ENCODE data around the gene WFIKKN1. TPM values are rescaled to one million over a fixed set of nuclear protein-coding genes. Genes with fewer than 3 reads are reported as not detected.

The WFIKKN1 gene
- total RNA-seq, 1 experiment from 2014 or later, result 12.3 TPM

DNA sequence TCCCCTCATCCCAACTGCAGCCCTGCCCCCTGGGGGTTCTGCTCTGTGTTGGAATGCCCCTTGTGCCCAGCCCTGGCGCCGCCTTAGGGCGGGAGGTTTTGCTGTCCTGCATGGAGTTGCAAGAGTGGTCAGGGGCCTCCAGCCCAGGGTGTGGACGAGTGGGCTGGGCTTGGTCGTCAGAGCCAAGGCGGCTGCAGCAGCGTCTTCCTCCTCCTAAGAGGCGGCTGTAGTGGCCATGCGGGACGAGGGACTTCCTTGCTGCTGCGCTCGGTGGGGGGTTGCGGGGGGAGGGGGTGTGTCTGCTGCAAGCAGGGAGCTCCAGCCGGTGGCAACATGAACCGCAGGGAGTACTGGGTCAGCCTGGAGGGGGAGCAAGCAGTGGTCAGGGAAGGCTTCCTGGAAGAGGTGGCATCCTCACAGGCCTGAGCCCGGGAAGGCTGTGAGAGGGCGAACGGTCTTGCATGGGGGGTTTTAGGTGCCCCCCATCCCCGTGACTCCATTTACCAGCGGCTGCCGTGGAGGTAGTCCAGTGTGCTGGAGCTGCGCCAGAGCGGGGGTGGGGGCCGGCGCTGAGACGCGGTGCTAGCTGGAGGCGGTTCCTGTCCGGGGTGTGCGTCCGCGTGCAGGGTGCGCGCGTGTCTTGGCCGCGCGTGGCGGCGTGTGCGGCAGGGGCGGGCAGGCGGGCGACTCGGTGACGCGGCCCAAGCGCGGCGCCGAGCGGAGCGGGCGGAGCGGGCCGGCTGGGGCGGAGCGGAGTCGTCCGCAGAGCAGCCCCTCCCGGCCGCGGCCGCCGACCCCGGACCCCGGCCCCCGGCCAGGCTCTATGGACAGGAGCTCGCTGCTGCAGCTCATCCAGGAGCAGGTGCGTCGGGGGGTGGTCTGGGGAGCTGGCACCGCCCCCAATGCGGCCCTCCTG, 44.4 kb downstream of the WFIKKN1 start, which contains the start of gene RHBDL1 (continued):
- TF ChIP-seq ESRRA (CRISPR knock-in tag; IDR thresholded peaks at IDR 0.05; ENCODE audit: borderline replicate concordance) (0 out of 2 replicates have a peak, but pooled peaks have one; percentile 7), RELA (CRISPR knock-in tag; IDR thresholded peaks at IDR 0.05; ENCODE audit: borderline replicate concordance) (no peak), ZNF416 (CRISPR knock-in tag; IDR thresholded peaks at IDR 0.05) (peak; percentile 91), ZNF423 (CRISPR knock-in tag; IDR thresholded peaks at IDR 0.05) (peak; percentile 4; the same call in 1 of the 2 replicates), FOXP1 (CRISPR knock-in tag; IDR thresholded peaks at IDR 0.05; ENCODE audit: borderline replicate concordance) (peak; percentile 59)

DNA sequence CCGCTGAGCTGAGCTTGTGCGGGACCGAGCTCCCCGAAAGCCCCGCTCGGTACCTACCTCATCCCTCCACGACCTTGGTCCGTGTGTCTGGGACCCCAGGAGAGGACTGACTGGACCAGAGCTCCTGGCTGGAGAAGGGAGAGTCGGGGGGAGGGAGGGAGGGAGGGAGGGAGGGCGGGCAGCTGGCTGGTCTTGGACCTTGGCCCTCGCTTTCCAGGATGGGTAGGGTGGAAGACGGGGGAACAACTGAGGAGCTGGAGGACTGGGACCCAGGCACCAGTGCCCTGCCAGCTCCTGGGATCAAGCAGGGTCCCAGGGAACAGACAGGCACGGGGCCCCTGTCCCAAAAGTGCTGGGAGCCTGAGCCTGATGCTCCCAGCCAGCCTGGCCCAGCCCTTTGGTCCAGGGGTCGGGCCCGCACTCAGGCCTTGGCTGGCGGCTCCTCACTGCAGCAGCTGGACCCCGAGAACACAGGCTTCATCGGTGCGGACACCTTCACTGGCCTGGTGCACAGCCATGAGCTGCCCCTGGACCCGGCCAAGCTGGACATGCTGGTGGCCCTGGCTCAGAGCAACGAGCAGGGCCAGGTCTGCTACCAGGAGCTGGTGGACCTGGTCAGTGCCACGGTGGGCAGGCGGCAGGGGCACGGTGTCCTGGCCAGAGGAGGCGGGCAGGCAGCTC, 45.2 kb downstream of the WFIKKN1 start:
- H3K4me1 Mint-ChIP-seq, result peaks cover 15% of the 10 kb centered on the region
- H3K4me3 Mint-ChIP-seq, result peak overlapping the region; percentile 41
- ChIA-PET POLR2A (interaction anchor here (0.6 to 1.5 kb wide), 4 partner anchors 14 to 91 kb away, joined by 3 to 4 read pairs (median 3); partner anchors contain the start of gene WDR24), CTCF (interaction anchor here (0.6 to 2.8 kb wide), 21 partner anchors 8 to 292 kb away, joined by 3 to 16 read pairs (median 5); partner anchors contain the start of genes CIAO3, METTL26, RHOT2 and WDR24)
- TF ChIP-seq MXD4 (CRISPR knock-in tag; IDR thresholded peaks at IDR 0.05; ENCODE audit: borderline replicate concordance) (no peak), ZNF671 (CRISPR knock-in tag; IDR thresholded peaks at IDR 0.05) (no peak), TCF7 (CRISPR knock-in tag; IDR thresholded peaks at IDR 0.05; ENCODE audit: low read depth) (no peak), GRHL2 (CRISPR knock-in tag; IDR thresholded peaks at IDR 0.05; ENCODE audit: insufficient replicate concordance, severe bottlenecking) (no peak), CREB1 (CRISPR knock-in tag; IDR thresholded peaks at IDR 0.05) (no peak), ZNF416 (CRISPR knock-in tag; IDR thresholded peaks at IDR 0.05) (no peak)
- TF ChIP-seq, protein P1, sequence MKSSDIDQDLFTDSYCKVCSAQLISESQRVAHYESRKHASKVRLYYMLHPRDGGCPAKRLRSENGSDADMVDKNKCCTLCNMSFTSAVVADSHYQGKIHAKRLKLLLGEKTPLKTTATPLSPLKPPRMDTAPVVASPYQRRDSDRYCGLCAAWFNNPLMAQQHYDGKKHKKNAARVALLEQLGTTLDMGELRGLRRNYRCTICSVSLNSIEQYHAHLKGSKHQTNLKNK (CRISPR knock-in tag; IDR thresholded peaks at IDR 0.05), result no peak
- TF ChIP-seq, protein P2, sequence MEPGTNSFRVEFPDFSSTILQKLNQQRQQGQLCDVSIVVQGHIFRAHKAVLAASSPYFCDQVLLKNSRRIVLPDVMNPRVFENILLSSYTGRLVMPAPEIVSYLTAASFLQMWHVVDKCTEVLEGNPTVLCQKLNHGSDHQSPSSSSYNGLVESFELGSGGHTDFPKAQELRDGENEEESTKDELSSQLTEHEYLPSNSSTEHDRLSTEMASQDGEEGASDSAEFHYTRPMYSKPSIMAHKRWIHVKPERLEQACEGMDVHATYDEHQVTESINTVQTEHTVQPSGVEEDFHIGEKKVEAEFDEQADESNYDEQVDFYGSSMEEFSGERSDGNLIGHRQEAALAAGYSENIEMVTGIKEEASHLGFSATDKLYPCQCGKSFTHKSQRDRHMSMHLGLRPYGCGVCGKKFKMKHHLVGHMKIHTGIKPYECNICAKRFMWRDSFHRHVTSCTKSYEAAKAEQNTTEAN (CRISPR knock-in tag; IDR thresholded peaks at IDR 0.05), result no peak
- TF ChIP-seq, protein P3, sequence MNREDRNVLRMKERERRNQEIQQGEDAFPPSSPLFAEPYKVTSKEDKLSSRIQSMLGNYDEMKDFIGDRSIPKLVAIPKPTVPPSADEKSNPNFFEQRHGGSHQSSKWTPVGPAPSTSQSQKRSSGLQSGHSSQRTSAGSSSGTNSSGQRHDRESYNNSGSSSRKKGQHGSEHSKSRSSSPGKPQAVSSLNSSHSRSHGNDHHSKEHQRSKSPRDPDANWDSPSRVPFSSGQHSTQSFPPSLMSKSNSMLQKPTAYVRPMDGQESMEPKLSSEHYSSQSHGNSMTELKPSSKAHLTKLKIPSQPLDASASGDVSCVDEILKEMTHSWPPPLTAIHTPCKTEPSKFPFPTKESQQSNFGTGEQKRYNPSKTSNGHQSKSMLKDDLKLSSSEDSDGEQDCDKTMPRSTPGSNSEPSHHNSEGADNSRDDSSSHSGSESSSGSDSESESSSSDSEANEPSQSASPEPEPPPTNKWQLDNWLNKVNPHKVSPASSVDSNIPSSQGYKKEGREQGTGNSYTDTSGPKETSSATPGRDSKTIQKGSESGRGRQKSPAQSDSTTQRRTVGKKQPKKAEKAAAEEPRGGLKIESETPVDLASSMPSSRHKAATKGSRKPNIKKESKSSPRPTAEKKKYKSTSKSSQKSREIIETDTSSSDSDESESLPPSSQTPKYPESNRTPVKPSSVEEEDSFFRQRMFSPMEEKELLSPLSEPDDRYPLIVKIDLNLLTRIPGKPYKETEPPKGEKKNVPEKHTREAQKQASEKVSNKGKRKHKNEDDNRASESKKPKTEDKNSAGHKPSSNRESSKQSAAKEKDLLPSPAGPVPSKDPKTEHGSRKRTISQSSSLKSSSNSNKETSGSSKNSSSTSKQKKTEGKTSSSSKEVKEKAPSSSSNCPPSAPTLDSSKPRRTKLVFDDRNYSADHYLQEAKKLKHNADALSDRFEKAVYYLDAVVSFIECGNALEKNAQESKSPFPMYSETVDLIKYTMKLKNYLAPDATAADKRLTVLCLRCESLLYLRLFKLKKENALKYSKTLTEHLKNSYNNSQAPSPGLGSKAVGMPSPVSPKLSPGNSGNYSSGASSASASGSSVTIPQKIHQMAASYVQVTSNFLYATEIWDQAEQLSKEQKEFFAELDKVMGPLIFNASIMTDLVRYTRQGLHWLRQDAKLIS (CRISPR knock-in tag; IDR thresholded peaks at IDR 0.05; ENCODE audit: borderline replicate concordance), result no peak
- peaks cover 7% of the 10 kb centered on the region for H3K36me3 Mint-ChIP-seq
- H3K27ac Mint-ChIP-seq, result no peak overlapping the region
- ATAC-seq (no peak), DNase-seq (ENCODE audit: low spot score) (no peak)
- no peaks in the 10 kb centered on the region for H3K9me3 Mint-ChIP-seq
- H3K27me3 Mint-ChIP-seq (ENCODE audit: low read depth), result no peaks in the 10 kb centered on the region

DNA sequence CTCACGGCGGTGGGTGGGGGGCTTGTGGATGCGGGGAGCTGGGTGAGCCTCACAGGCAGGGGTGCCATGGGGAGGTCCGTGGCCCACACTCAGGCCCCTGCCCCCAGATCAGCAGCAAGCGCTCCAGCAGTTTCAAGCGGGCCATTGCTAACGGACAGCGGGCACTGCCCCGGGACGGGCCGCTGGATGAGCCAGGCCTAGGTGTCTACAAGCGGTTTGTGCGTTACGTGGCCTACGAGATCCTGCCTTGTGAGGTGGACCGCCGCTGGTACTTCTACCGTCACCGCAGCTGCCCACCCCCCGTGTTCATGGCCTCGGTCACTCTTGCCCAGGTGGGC, 45.7 kb downstream of the WFIKKN1 start:
- no peak for DNase-seq (ENCODE audit: low spot score)
- H3K4me3 Mint-ChIP-seq, result no peak overlapping the region; the same call in 1 of the 2 replicates
- H3K27ac Mint-ChIP-seq, result no peak overlapping the region
- ChIA-PET CTCF (interaction anchor here (0.5 to 2.8 kb wide), 12 partner anchors 9 to 1240 kb away, joined by 3 to 16 read pairs (median 6); partner anchors contain the start of genes RHOT2, WDR24 and WDR90), POLR2A (interaction anchor here (1.1 kb wide), 1 partner anchor 91 kb away, joined by 3 read pairs; no protein-coding TSS in a partner anchor)
- no peaks in the 10 kb centered on the region for H3K27me3 Mint-ChIP-seq (ENCODE audit: low read depth)
- H3K9me3 Mint-ChIP-seq, result no peaks in the 10 kb centered on the region
- ATAC-seq, result no peak
- H3K36me3 Mint-ChIP-seq, result peaks cover 10% of the 10 kb centered on the region
- H3K4me1 Mint-ChIP-seq, result peaks cover 21% of the 10 kb centered on the region
- TF ChIP-seq, protein P4, sequence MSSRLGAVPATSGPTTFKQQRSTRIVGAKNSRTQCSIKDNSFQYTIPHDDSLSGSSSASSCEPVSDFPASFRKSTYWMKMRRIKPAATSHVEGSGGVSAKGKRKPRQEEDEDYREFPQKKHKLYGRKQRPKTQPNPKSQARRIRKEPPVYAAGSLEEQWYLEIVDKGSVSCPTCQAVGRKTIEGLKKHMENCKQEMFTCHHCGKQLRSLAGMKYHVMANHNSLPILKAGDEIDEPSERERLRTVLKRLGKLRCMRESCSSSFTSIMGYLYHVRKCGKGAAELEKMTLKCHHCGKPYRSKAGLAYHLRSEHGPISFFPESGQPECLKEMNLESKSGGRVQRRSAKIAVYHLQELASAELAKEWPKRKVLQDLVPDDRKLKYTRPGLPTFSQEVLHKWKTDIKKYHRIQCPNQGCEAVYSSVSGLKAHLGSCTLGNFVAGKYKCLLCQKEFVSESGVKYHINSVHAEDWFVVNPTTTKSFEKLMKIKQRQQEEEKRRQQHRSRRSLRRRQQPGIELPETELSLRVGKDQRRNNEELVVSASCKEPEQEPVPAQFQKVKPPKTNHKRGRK (CRISPR knock-in tag; IDR thresholded peaks at IDR 0.05; ENCODE audit: borderline replicate concordance), result no peak
- TF ChIP-seq, protein P5, sequence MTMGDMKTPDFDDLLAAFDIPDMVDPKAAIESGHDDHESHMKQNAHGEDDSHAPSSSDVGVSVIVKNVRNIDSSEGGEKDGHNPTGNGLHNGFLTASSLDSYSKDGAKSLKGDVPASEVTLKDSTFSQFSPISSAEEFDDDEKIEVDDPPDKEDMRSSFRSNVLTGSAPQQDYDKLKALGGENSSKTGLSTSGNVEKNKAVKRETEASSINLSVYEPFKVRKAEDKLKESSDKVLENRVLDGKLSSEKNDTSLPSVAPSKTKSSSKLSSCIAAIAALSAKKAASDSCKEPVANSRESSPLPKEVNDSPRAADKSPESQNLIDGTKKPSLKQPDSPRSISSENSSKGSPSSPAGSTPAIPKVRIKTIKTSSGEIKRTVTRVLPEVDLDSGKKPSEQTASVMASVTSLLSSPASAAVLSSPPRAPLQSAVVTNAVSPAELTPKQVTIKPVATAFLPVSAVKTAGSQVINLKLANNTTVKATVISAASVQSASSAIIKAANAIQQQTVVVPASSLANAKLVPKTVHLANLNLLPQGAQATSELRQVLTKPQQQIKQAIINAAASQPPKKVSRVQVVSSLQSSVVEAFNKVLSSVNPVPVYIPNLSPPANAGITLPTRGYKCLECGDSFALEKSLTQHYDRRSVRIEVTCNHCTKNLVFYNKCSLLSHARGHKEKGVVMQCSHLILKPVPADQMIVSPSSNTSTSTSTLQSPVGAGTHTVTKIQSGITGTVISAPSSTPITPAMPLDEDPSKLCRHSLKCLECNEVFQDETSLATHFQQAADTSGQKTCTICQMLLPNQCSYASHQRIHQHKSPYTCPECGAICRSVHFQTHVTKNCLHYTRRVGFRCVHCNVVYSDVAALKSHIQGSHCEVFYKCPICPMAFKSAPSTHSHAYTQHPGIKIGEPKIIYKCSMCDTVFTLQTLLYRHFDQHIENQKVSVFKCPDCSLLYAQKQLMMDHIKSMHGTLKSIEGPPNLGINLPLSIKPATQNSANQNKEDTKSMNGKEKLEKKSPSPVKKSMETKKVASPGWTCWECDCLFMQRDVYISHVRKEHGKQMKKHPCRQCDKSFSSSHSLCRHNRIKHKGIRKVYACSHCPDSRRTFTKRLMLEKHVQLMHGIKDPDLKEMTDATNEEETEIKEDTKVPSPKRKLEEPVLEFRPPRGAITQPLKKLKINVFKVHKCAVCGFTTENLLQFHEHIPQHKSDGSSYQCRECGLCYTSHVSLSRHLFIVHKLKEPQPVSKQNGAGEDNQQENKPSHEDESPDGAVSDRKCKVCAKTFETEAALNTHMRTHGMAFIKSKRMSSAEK (CRISPR knock-in tag; IDR thresholded peaks at IDR 0.05; ENCODE audit: borderline replicate concordance), result no peak
- TF ChIP-seq, protein P6, sequence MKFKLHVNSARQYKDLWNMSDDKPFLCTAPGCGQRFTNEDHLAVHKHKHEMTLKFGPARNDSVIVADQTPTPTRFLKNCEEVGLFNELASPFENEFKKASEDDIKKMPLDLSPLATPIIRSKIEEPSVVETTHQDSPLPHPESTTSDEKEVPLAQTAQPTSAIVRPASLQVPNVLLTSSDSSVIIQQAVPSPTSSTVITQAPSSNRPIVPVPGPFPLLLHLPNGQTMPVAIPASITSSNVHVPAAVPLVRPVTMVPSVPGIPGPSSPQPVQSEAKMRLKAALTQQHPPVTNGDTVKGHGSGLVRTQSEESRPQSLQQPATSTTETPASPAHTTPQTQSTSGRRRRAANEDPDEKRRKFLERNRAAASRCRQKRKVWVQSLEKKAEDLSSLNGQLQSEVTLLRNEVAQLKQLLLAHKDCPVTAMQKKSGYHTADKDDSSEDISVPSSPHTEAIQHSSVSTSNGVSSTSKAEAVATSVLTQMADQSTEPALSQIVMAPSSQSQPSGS (CRISPR knock-in tag; IDR thresholded peaks at IDR 0.05; ENCODE audit: borderline replicate concordance, low read depth), result no peak
